Measurements from ENCODE around the gene TPGS1. TPM values are rescaled to one million over a fixed set of nuclear protein-coding genes. Genes with fewer than 3 reads are reported as not detected.

TPGS1 gene
- total and polyA plus RNA-seq, 2 donors (not counting 3 experiments of a cell fraction or from before 2014, with no cell fraction given) = 20.9 to 24.7 TPM

DNA sequence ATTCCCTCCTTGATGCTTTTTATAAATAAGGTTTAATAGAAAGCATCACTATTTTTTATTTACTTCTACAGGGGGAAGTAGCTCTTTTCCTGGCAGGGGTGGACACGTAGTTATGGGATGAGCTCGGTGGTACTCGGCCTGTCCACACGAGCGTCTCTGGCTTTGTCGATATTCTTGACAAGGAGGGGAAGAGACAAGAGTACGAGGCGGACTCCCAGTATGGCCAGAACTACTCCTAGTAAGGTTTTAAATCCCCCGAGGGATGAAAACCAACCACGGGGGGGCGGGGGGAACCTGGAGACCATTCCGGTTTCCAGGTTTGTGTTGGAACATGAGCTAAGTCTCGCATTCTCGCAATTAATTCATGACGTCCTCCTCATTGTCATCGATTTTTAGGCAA is 59.5 kb downstream of the TPGS1 start:
- no TSS peak for BruUV-seq (replicated peaks)
- dilution Hi-C loops (cut with MboI; ENCODE audit: extremely low pct_ligation_motif_present, low sequenced_read_pairs) = no loop called here
- intact Hi-C loops (cut with micrococcal nuclease) = no loop called here
- Histone ChIP-seq H3K9me3 (replicated peaks; ENCODE audit: control insufficient read depth, insufficient read depth, low read length) (no peaks in the 10 kb centered on the region), H3K4me3 (replicated peaks in 1 of 3; ENCODE audit: insufficient read depth in 1 of 3, low read depth in 1 of 3, low read length in 3 of 3) (no peak overlapping the region), H2AFZ (ENCODE audit: low read depth, low read length) (no peak overlapping the region), H3K9me1 (replicated peaks; ENCODE audit: control insufficient read depth, extremely low read depth, insufficient read depth, low read length) (no peaks in the 10 kb centered on the region), H3K27ac (ENCODE audit: insufficient read depth, low read depth, low read length) (no peak overlapping the region), H3K9ac (replicated peaks; ENCODE audit: extremely low read depth, insufficient read depth, low read length) (no peak overlapping the region), H3K79me2 (ENCODE audit: control insufficient read depth, insufficient read depth, low read length) (no peaks in the 10 kb centered on the region), H3K27me3 (ENCODE audit: control insufficient read depth in 2 of 2, insufficient read depth in 2 of 2, low read length in 2 of 2) (no peaks in the 10 kb centered on the region), H3K36me3 (ENCODE audit: control insufficient read depth in 2 of 2, extremely low read depth in 1 of 2, insufficient read depth in 2 of 2, low read length in 2 of 2) (no peaks in the 10 kb centered on the region), H3K4me1 (ENCODE audit: control insufficient read depth, extremely low read depth, insufficient read depth, low read length) (peaks cover 8% of the 10 kb centered on the region), H4K20me1 (replicated peaks; ENCODE audit: control insufficient read depth, extremely low read depth, insufficient read depth, low read length) (no peaks in the 10 kb centered on the region), H3K4me2 (ENCODE audit: insufficient read depth, low read length) (no peak overlapping the region)
- no peak for DNase-seq (ENCODE audit: low read depth, low spot score)
- POLR2A ChIA-PET = no interaction called here
- CTCF ChIA-PET = no interaction called here
- TF ChIP-seq FOS (IDR thresholded peaks at IDR 0.05; ENCODE audit: borderline replicate concordance, insufficient read depth, low read length) = no peak
- TF ChIP-seq POLR2A (IDR thresholded peaks at IDR 0.05; ENCODE audit: low read depth, low read length) = no peak
- FAIRE-seq = no peak

- POLR2A ChIA-PET = no interaction called here
- no peak for FAIRE-seq
These were observed 60.1 kb downstream of the TPGS1 start for GRCh38 chr19:567296-567900.

More at GRCh38 chr19:567296-567900, 60.1 kb downstream of the TPGS1 start:
- Histone ChIP-seq H3K4me3 (replicated peaks in 1 of 3; ENCODE audit: insufficient read depth in 1 of 3, low read depth in 1 of 3, low read length in 3 of 3) (no peak overlapping the region), H3K9me3 (replicated peaks; ENCODE audit: control insufficient read depth, insufficient read depth, low read length) (no peaks in the 10 kb centered on the region), H3K9ac (replicated peaks; ENCODE audit: extremely low read depth, insufficient read depth, low read length) (no peak overlapping the region), H3K36me3 (ENCODE audit: control insufficient read depth in 2 of 2, extremely low read depth in 1 of 2, insufficient read depth in 2 of 2, low read length in 2 of 2) (no peaks in the 10 kb centered on the region), H2AFZ (ENCODE audit: low read depth, low read length) (no peak overlapping the region), H3K27me3 (ENCODE audit: control insufficient read depth in 2 of 2, insufficient read depth in 2 of 2, low read length in 2 of 2) (no peaks in the 10 kb centered on the region), H4K20me1 (replicated peaks; ENCODE audit: control insufficient read depth, extremely low read depth, insufficient read depth, low read length) (no peaks in the 10 kb centered on the region), H3K9me1 (replicated peaks; ENCODE audit: control insufficient read depth, extremely low read depth, insufficient read depth, low read length) (no peaks in the 10 kb centered on the region), H3K27ac (ENCODE audit: insufficient read depth, low read depth, low read length) (no peak overlapping the region), H3K4me2 (ENCODE audit: insufficient read depth, low read length) (no peak overlapping the region), H3K79me2 (ENCODE audit: control insufficient read depth, insufficient read depth, low read length) (no peaks in the 10 kb centered on the region), H3K4me1 (ENCODE audit: control insufficient read depth, extremely low read depth, insufficient read depth, low read length) (peaks cover 8% of the 10 kb centered on the region)
- dilution Hi-C loops (cut with MboI; ENCODE audit: extremely low pct_ligation_motif_present, low sequenced_read_pairs) = no loop called here
- no peak for TF ChIP-seq MAX (IDR thresholded peaks at IDR 0.05; ENCODE audit: insufficient read depth, insufficient read length)
- TF ChIP-seq FOS (IDR thresholded peaks at IDR 0.05; ENCODE audit: borderline replicate concordance, insufficient read depth, low read length) = no peak
- TF ChIP-seq EZH2 (IDR thresholded peaks at IDR 0.05; ENCODE audit: borderline replicate concordance, low read depth, low read length, severe bottlenecking) = no peak
- no peak for TF ChIP-seq CTCF (IDR thresholded peaks at IDR 0.05; ENCODE audit: extremely low read depth in 1 of 2, insufficient read depth in 1 of 2, low read depth in 1 of 2, low read length in 2 of 2)
- TF ChIP-seq JUN (IDR thresholded peaks at IDR 0.05; ENCODE audit: borderline replicate concordance, insufficient read depth, insufficient read length, low read depth) = no peak
- TF ChIP-seq MYC (IDR thresholded peaks at IDR 0.05; ENCODE audit: low read depth, low read length) = no peak
- no peak for TF ChIP-seq GATA2 (IDR thresholded peaks at IDR 0.05; ENCODE audit: insufficient read depth, insufficient read length, low read depth, low read length)
- TF ChIP-seq POLR2A (IDR thresholded peaks at IDR 0.05; ENCODE audit: low read depth, low read length) = no peak
- TF ChIP-seq POLR2AphosphoS5 (IDR thresholded peaks at IDR 0.05; ENCODE audit: insufficient read depth, low read depth, low read length) = no peak
- intact Hi-C loops (cut with micrococcal nuclease) = no loop called here
- DNase-seq (ENCODE audit: low read depth, low spot score) = no peak
- CTCF ChIA-PET = interaction anchor here (0.6 to 1.6 kb wide), 5 partner anchors 11 to 1813 kb away, joined by 3 to 6 read pairs (median 4); no protein-coding TSS in a partner anchor
- no TSS peak for BruUV-seq (replicated peaks)

All from endothelial cell of umbilical vein (primary cell).